Stomach (tissue), 9 donors: Measurements from ENCODE around the gene BCL11B. TPM values are rescaled to one million over a fixed set of nuclear protein-coding genes. Genes with fewer than 3 reads are reported as not detected.
"Not testable (repeated sequence)": the region's sequence is repeated elsewhere in the genome, so short reads cannot be mapped to it uniquely, and the experiment has no call there.

Experiments used
- DNase-seq, 2 donors: peaks; one replicate each; pipeline versions ENCODE4 v3.0.0 to v3.0.0-alpha.2; 2013 to 2019
- H3K27ac ChIP-seq, 5 donors: fragments of 200-600 bp in 4 of 5; sonication (generic) in 4 of 5; one replicate each; pipeline ENCODE4 v1.5.1; 2013 to 2019; ENCODE audit warnings: mild to moderate bottlenecking in 1 of 5, moderate library complexity in 1 of 5
- H3K27me3 ChIP-seq, 3 donors: fragments of 200-600 bp; sonication (generic); one replicate each; pipeline ENCODE4 v1.5.1; 2017 to 2019; ENCODE audit warnings: mixed run types in 1 of 3
- H3K36me3 ChIP-seq, 4 donors: fragments of 200-600 bp; sonication (generic); 1 replicate in 3 of 4; 2 replicates in 1 of 4; pipeline ENCODE4 v1.5.1; 2016 to 2019
- H3K4me1 ChIP-seq, 4 donors: fragments of 200-600 bp; sonication (generic); one replicate each; pipeline ENCODE4 v1.5.1; 2016 to 2019
- H3K4me3 ChIP-seq, 4 donors: fragments of 200-600 bp; sonication (generic) in 3 of 4; one replicate each; pipeline ENCODE4 v1.5.1; 2016 to 2019; ENCODE audit warnings: mild to moderate bottlenecking in 1 of 4
- H3K9me3 ChIP-seq, 4 donors: fragments of 200-600 bp; sonication (generic); one replicate each; pipeline ENCODE4 v1.5.1; 2016 to 2019
- CTCF ChIP-seq, 7 experiments: fragments of 450-650 bp in 4 of 7; fragments of 200-600 bp in 3 of 7; sonication (generic) in 3 of 7; IDR thresholded peaks; one replicate each; pipeline ENCODE4 v1.5.1; 2016 to 2019; ENCODE audit warnings: antibody characterized with exemption in 7 of 7, control low read depth in 2 of 7, mild to moderate bottlenecking in 1 of 7
- EP300 ChIP-seq: sonication (generic); formaldehyde crosslinking; IDR thresholded peaks from one replicate; pipeline ENCODE4 v1.6.1; 2017; ENCODE audit warnings: antibody characterized with exemption
- POLR2A ChIP-seq, 4 donors: fragments of 450-650 bp; IDR thresholded peaks; one replicate each; pipeline ENCODE4 v1.6.1; 2016; ENCODE audit warnings: antibody characterized with exemption in 4 of 4, control low read depth in 2 of 4, mild to moderate bottlenecking in 1 of 4, moderate library complexity in 1 of 4
- POLR2AphosphoS5 ChIP-seq, 3 donors: sonication (generic); formaldehyde crosslinking; IDR thresholded peaks; one replicate each; pipeline ENCODE4 v1.6.1; 2016; ENCODE audit warnings: antibody characterized with exemption in 3 of 3
- WGBS, 5 donors: extraction: QIAGEN DNeasy Blood & Tissue Kit in 3 of 5; methylation state at CpG; one replicate each; pipeline versions ENCODE4 v1.1.5 to v1.1.7; 2013 to 2018; 5-methylcytosine and 5-hydroxymethylcytosine counted together
- intact Hi-C: fragments of 100-400 bp; cut with DNase I; formaldehyde crosslinking; loops from one replicate; pipeline ENCODE4 v1.15.1; 2023; ENCODE audit warnings: low total_unique reads
- polyA plus RNA-seq, 3 donors: library from polyadenylated mRNA; stranded (reverse); fragments of 200-250 nt; gene quantifications; one replicate each; pipeline ENCODE4 v1.2.3, GENCODE V29; 2013
- total RNA-seq, 5 donors: library from RNA; depleted of rRNA; stranded (reverse); fragments of >200 nt; gene quantifications; one replicate each; pipeline versions ENCODE4 v1.1.0 to v1.2.3, GENCODE V29; 2014 to 2016
- donor health status: healthy with polysubstance abuse.
- donor health status: Bipolar disorder and iron deficiency.
- donor health status: healthy.

The BCL11B gene
- total and polyA plus RNA-seq, 8 donors: 0.15 to 9.6 (median 1.3) TPM; not detected in 1

DNA sequence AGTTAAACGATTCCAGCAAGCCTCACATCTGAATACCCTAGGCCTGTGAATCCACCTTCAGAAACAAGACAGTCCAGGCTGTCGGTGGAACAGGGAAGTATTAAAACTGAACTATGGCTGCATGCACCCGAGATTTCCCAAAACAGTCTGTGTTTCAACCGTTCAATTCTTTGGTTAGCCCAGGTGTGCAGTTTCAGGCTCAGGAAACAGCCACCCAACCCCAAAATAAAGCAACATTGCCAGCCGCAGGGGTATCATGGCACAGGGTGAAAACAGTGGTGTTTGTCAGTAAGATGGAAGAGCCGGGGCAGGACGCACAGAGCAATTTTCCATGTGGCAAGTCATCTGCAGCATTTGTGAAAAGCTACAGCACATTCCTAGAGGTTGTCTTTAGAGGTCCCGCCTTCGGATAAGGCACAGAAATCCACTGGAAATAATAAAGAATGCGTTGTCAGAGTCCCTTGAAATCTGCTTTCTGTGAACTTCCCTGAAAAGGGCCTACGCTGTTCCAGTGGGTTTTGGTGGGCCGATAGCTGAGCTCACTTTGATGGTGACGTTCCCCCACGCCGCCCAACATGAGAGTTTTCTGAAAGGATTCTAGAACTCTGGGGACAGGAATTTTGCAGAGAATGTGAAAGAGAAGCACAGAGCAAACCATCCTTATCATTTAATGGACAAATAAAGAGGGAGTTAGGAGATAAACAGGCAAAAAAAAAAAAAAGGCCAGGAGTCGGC is 84.9 kb downstream of the BCL11B start:
- TF ChIP-seq CTCF (IDR thresholded peaks at IDR 0.05): no peak
- no peak for TF ChIP-seq POLR2A (IDR thresholded peaks at IDR 0.05)
- no peak for TF ChIP-seq POLR2AphosphoS5 (IDR thresholded peaks at IDR 0.05)
- no peak for TF ChIP-seq EP300
- 72 to 87% (median 80%) methylated on average over 16 of the region's 16 CpGs for WGBS, 5 donors
- no peaks in the 10 kb centered on the region for H3K36me3 ChIP-seq
- no peak overlapping the region for H3K27ac ChIP-seq
- no peak overlapping the region for H3K4me3 ChIP-seq
- no peaks in the 10 kb centered on the region for H3K9me3 ChIP-seq
- DNase-seq: no peak
- H3K4me1 ChIP-seq: peaks cover 6 to 13% (median 10%) of the 10 kb centered on the region in 4 donors
- intact Hi-C loops: no loop called here
- H3K27me3 ChIP-seq: peaks cover 0 to 11% (median 0%) of the 10 kb centered on the region in 3 donors

DNA sequence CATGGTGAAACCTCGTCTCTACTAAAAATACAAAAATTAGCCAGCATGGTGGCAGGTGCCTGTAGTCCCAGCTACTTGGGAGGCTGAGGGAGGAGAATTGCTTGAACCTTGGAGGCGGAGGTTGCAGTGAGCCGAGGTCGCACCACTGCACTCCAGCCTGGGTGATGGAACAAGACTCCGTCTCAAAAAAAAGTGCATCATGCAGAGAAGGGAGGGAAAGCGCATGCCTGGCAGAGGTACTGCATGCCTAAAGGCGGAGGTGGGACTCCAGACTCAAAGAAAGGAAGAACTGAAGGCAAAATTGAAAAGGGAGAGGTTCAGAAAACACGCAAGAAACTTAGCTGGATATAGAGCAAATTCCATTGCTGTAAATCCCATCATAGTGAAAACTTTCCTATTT is 85.7 kb downstream of the BCL11B start:
- H3K36me3 ChIP-seq, H3K4me3 ChIP-seq, intact Hi-C loops, H3K27ac ChIP-seq, H3K9me3 ChIP-seq, H3K4me1 ChIP-seq, DNase-seq: not testable (repeated sequence)
- peaks cover 0 to 11% (median 0%) of the 10 kb centered on the region in 3 donors for H3K27me3 ChIP-seq
- 93 to 98% (median 94%) methylated on average over 8 of the region's 8 CpGs for WGBS, 5 donors

GRCh38 chr14:99185436-99186068 is 86.4 kb downstream of the BCL11B start:
- Histone ChIP-seq H3K4me1 (no peaks in the 10 kb centered on the region), H3K9me3 (no peaks in the 10 kb centered on the region), H3K27me3 (peaks cover 0 to 11% (median 0%) of the 10 kb centered on the region in 3 donors), H3K4me3 (no peak overlapping the region), H3K27ac (no peak overlapping the region), H3K36me3 (no peaks in the 10 kb centered on the region)
- WGBS, 5 donors: 86 to 94% (median 86%) methylated on average over 16 of the region's 16 CpGs
- TF ChIP-seq EP300 (no peak), POLR2AphosphoS5 (IDR thresholded peaks at IDR 0.05) (no peak), CTCF (IDR thresholded peaks at IDR 0.05) (no peak), POLR2A (IDR thresholded peaks at IDR 0.05) (no peak)
- no peak for DNase-seq
- intact Hi-C loops: no loop called here

GRCh38 chr14:99183716-99184115 is 88.3 kb downstream of the BCL11B start:
- TF ChIP-seq EP300: no peak
- TF ChIP-seq POLR2A (IDR thresholded peaks at IDR 0.05): no peak
- no peak for TF ChIP-seq CTCF (IDR thresholded peaks at IDR 0.05)
- no peak for TF ChIP-seq POLR2AphosphoS5 (IDR thresholded peaks at IDR 0.05)
- WGBS, 5 donors: 86 to 90% (median 88%) methylated on average over 8 of the region's 8 CpGs
- DNase-seq: no peak

DNA sequence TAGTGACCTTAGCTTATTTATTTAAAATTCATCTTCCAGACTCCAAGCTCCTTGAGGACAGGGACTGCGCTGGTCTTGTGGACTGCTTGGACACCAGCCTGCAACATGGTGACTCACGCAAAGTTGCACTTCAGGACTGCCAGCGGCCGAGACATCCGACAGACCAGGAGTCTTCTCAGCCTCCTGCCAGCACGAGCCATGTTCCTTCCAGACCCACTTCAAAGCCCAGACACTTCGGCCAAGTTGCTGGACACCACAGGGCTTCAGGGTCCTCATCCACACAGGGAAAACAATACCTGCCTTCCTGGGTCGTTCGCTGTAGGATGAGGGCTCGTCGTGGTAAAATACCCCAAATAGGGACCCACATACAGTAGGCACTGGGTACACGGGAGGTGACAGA is 88.7 kb downstream of the BCL11B start:
- 86 to 93% (median 90%) methylated on average over 12 of the region's 12 CpGs for WGBS, 5 donors

More at GRCh38 chr14:99183716-99184115, 88.3 kb downstream of the BCL11B start:
- Histone ChIP-seq H3K9me3 (no peaks in the 10 kb centered on the region), H3K27me3 (peaks cover 0 to 10% (median 0%) of the 10 kb centered on the region in 3 donors), H3K36me3 (no peaks in the 10 kb centered on the region), H3K4me1 (peaks cover 0 to 1% (median 0%) of the 10 kb centered on the region in 4 donors), H3K27ac (no peak overlapping the region), H3K4me3 (no peak overlapping the region)
- intact Hi-C loops: no loop called here

More for the DNA sequence above, 88.7 kb downstream of the BCL11B start:
- peaks cover 0 to 5% (median 0%) of the 10 kb centered on the region in 4 donors for H3K4me1 ChIP-seq
- no peaks in the 10 kb centered on the region for H3K9me3 ChIP-seq
- H3K27me3 ChIP-seq: peaks cover 0 to 6% (median 0%) of the 10 kb centered on the region in 3 donors
- TF ChIP-seq POLR2AphosphoS5 (IDR thresholded peaks at IDR 0.05) (no peak), EP300 (no peak), POLR2A (IDR thresholded peaks at IDR 0.05) (no peak), CTCF (IDR thresholded peaks at IDR 0.05) (no peak)
- no peaks in the 10 kb centered on the region for H3K36me3 ChIP-seq
- H3K4me3 ChIP-seq: no peak overlapping the region
- H3K27ac ChIP-seq: no peak overlapping the region
- intact Hi-C loops: no loop called here
- no peak for DNase-seq
